ENCODE measurements around the gene CDR2L.

The CDR2L gene

DNA sequence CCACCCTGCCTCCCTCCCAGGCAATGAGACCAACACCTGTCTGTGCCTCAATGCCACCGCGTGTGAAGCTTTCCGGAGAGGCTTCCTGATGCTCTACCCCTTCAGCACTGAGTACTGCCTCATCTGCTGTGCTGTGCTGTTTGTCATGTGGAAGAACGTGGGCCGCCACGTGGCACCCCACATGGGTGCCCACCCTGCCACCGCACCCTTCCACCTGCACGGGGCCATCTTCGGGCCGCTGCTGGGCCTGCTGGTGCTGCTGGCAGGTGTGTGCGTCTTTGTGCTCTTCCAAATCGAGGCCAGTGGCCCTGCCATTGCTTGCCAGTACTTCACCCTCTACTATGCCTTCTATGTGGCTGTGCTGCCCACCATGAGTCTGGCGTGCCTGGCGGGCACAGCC lies 40.8 kb upstream of the CDR2L start:
- no peak for DNase-seq (ENCODE audit: low read depth)

GRCh38 chr17:74947041-74947754 lies 40.2 kb upstream of the CDR2L start:
- no peak overlapping the region for H3K4me3 ChIP-seq (ENCODE audit: low read depth, low read length)
- no peak for DNase-seq (ENCODE audit: low read depth)
- TF ChIP-seq, protein P1, sequence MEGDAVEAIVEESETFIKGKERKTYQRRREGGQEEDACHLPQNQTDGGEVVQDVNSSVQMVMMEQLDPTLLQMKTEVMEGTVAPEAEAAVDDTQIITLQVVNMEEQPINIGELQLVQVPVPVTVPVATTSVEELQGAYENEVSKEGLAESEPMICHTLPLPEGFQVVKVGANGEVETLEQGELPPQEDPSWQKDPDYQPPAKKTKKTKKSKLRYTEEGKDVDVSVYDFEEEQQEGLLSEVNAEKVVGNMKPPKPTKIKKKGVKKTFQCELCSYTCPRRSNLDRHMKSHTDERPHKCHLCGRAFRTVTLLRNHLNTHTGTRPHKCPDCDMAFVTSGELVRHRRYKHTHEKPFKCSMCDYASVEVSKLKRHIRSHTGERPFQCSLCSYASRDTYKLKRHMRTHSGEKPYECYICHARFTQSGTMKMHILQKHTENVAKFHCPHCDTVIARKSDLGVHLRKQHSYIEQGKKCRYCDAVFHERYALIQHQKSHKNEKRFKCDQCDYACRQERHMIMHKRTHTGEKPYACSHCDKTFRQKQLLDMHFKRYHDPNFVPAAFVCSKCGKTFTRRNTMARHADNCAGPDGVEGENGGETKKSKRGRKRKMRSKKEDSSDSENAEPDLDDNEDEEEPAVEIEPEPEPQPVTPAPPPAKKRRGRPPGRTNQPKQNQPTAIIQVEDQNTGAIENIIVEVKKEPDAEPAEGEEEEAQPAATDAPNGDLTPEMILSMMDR (IDR thresholded peaks at IDR 0.05; ENCODE audit: low read depth, low read length) = no peak
- TF ChIP-seq MYC (IDR thresholded peaks at IDR 0.05; ENCODE audit: low read depth, low read length) (no peak), POLR2A (IDR thresholded peaks at IDR 0.05; ENCODE audit: extremely low read depth, insufficient read length) (no peak)
- TF ChIP-seq, protein P2, sequence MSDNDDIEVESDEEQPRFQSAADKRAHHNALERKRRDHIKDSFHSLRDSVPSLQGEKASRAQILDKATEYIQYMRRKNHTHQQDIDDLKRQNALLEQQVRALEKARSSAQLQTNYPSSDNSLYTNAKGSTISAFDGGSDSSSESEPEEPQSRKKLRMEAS (IDR thresholded peaks at IDR 0.05; ENCODE audit: low read depth, low read length) = no peak

More for the DNA sequence above, 40.8 kb upstream of the CDR2L start:
- H3K4me3 ChIP-seq (ENCODE audit: low read depth, low read length) = no peak overlapping the region
- TF ChIP-seq POLR2A (IDR thresholded peaks at IDR 0.05; ENCODE audit: extremely low read depth, insufficient read length) (no peak), MYC (IDR thresholded peaks at IDR 0.05; ENCODE audit: low read depth, low read length) (no peak)
- TF ChIP-seq, protein P1 (IDR thresholded peaks at IDR 0.05; ENCODE audit: low read depth, low read length) = no peak
- TF ChIP-seq, protein P2 (IDR thresholded peaks at IDR 0.05; ENCODE audit: low read depth, low read length) = no peak

DNA sequence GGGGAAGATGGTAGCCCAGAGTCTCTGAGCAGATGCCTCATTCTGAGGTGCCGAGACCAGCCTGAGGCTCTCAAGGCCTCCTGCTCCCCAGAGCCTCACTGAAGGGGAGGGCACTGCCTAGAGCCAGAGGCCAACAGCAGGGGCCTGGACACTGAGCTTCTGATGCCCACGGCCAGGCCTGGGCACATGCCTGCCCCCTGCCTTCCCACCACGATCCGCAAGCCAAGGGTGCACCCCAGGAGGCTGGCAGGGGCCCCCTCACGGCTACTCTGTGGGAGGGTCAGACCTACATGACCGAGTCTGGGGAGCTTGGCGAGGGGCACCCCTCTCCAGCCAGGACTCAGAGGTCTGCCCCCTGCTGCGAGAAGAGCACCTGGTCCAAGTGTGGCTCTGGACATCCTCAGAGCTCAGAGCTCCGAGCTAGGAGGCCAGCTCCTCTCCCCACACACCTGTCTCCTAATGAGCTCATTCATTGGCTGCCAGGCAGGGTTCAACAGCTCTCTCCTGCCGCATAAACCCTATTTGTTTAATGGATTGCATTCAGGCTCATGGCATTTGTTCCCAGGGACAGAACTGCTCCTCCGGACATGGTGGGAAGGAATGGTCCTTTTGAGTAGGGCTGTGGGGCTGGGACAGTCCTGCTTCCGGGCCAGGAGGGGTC lies 37.8 kb upstream of the CDR2L start:
- no peak for DNase-seq (ENCODE audit: low read depth)
- H3K4me3 ChIP-seq (ENCODE audit: low read depth, low read length) = no peak overlapping the region
- TF ChIP-seq POLR2A (IDR thresholded peaks at IDR 0.05; ENCODE audit: extremely low read depth, insufficient read length) (no peak), MYC (IDR thresholded peaks at IDR 0.05; ENCODE audit: low read depth, low read length) (no peak)
- TF ChIP-seq, protein P1 (IDR thresholded peaks at IDR 0.05; ENCODE audit: low read depth, low read length) = no peak
- TF ChIP-seq, protein P2 (IDR thresholded peaks at IDR 0.05; ENCODE audit: low read depth, low read length) = no peak

DNA sequence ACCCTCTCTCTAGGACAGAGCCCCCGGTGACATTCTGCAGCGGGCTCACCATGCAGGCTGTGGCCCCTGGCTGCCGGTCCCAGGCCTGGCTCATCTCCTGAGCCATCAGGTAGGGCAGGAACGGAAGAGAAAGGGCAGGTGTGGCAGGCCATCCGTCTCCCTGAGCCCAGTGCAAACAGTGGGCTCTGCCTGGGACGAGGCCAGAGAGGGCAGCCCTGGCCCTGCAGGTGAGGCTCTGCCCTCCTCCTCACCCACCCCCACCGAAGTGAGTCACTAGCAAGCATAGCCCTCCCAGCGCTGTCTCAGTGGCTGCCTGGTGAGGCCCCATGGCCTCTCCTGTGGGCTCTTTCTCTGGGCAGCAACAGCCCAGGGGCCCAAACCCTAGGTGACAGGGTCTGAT lies 37.2 kb upstream of the CDR2L start:
- no peak for DNase-seq (ENCODE audit: low read depth)
- H3K4me3 ChIP-seq (ENCODE audit: low read depth, low read length) = no peak overlapping the region
- TF ChIP-seq, protein P1 (IDR thresholded peaks at IDR 0.05; ENCODE audit: low read depth, low read length) = no peak

- TF ChIP-seq, protein P1 (IDR thresholded peaks at IDR 0.05; ENCODE audit: low read depth, low read length) = no peak
- TF ChIP-seq, protein P2 (IDR thresholded peaks at IDR 0.05; ENCODE audit: low read depth, low read length) = no peak
- TF ChIP-seq MYC (IDR thresholded peaks at IDR 0.05; ENCODE audit: low read depth, low read length) = no peak
- no peak for TF ChIP-seq POLR2A (IDR thresholded peaks at IDR 0.05; ENCODE audit: extremely low read depth, insufficient read length)
- H3K4me3 ChIP-seq (ENCODE audit: low read depth, low read length) = no peak overlapping the region
- no peak for DNase-seq (ENCODE audit: low read depth)
Observed at GRCh38 chr17:74951065-74951464, 36.4 kb upstream of the CDR2L start.
